Measurements from ENCODE around the gene RPS6KA5.

The RPS6KA5 gene

GRCh38 chr14:90849787-90850444 is 210.5 kb downstream of the RPS6KA5 start (continued):
- TF ChIP-seq, protein P1, sequence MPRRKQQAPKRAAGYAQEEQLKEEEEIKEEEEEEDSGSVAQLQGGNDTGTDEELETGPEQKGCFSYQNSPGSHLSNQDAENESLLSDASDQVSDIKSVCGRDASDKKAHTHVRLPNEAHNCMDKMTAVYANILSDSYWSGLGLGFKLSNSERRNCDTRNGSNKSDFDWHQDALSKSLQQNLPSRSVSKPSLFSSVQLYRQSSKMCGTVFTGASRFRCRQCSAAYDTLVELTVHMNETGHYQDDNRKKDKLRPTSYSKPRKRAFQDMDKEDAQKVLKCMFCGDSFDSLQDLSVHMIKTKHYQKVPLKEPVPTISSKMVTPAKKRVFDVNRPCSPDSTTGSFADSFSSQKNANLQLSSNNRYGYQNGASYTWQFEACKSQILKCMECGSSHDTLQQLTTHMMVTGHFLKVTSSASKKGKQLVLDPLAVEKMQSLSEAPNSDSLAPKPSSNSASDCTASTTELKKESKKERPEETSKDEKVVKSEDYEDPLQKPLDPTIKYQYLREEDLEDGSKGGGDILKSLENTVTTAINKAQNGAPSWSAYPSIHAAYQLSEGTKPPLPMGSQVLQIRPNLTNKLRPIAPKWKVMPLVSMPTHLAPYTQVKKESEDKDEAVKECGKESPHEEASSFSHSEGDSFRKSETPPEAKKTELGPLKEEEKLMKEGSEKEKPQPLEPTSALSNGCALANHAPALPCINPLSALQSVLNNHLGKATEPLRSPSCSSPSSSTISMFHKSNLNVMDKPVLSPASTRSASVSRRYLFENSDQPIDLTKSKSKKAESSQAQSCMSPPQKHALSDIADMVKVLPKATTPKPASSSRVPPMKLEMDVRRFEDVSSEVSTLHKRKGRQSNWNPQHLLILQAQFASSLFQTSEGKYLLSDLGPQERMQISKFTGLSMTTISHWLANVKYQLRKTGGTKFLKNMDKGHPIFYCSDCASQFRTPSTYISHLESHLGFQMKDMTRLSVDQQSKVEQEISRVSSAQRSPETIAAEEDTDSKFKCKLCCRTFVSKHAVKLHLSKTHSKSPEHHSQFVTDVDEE (CRISPR knock-in tag; IDR thresholded peaks at IDR 0.05), result no peak

GRCh38 chr14:90848944-90849731 is 211.3 kb downstream of the RPS6KA5 start:
- TF ChIP-seq TOX (CRISPR knock-in tag; IDR thresholded peaks at IDR 0.05; ENCODE audit: borderline replicate concordance) (no peak), OSR1 (CRISPR knock-in tag; IDR thresholded peaks at IDR 0.05) (no peak), ZFP30 (CRISPR knock-in tag; IDR thresholded peaks at IDR 0.05) (no peak), PPARA (CRISPR knock-in tag; IDR thresholded peaks at IDR 0.05; ENCODE audit: borderline replicate concordance) (no peak), CSDC2 (CRISPR knock-in tag; IDR thresholded peaks at IDR 0.05) (no peak), ZNF70 (CRISPR knock-in tag; IDR thresholded peaks at IDR 0.05) (no peak), PATZ1 (CRISPR knock-in tag; IDR thresholded peaks at IDR 0.05; ENCODE audit: borderline replicate concordance) (no peak), ZFP3 (CRISPR knock-in tag; IDR thresholded peaks at IDR 0.05) (no peak), TCF4 (CRISPR knock-in tag; IDR thresholded peaks at IDR 0.05; ENCODE audit: borderline replicate concordance) (no peak), ARNTL (CRISPR knock-in tag; IDR thresholded peaks at IDR 0.05; ENCODE audit: borderline replicate concordance, low read depth) (no peak), BACH2 (CRISPR knock-in tag; IDR thresholded peaks at IDR 0.05; ENCODE audit: borderline replicate concordance) (no peak), GLIS3 (CRISPR knock-in tag; IDR thresholded peaks at IDR 0.05) (no peak), ISL1 (CRISPR knock-in tag; IDR thresholded peaks at IDR 0.05) (no peak), ESRRG (CRISPR knock-in tag; IDR thresholded peaks at IDR 0.05) (no peak), ZC3H10 (CRISPR knock-in tag; IDR thresholded peaks at IDR 0.05) (no peak), ZNF565 (CRISPR knock-in tag; conservative IDR thresholded peaks at IDR 0.05; ENCODE audit: low read depth) (no peak)
- TF ChIP-seq, protein P2, sequence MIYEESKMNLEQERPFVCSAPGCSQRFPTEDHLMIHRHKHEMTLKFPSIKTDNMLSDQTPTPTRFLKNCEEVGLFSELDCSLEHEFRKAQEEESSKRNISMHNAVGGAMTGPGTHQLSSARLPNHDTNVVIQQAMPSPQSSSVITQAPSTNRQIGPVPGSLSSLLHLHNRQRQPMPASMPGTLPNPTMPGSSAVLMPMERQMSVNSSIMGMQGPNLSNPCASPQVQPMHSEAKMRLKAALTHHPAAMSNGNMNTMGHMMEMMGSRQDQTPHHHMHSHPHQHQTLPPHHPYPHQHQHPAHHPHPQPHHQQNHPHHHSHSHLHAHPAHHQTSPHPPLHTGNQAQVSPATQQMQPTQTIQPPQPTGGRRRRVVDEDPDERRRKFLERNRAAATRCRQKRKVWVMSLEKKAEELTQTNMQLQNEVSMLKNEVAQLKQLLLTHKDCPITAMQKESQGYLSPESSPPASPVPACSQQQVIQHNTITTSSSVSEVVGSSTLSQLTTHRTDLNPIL (CRISPR knock-in tag; IDR thresholded peaks at IDR 0.05; ENCODE audit: low read depth), result no peak
- TF ChIP-seq, protein P3, sequence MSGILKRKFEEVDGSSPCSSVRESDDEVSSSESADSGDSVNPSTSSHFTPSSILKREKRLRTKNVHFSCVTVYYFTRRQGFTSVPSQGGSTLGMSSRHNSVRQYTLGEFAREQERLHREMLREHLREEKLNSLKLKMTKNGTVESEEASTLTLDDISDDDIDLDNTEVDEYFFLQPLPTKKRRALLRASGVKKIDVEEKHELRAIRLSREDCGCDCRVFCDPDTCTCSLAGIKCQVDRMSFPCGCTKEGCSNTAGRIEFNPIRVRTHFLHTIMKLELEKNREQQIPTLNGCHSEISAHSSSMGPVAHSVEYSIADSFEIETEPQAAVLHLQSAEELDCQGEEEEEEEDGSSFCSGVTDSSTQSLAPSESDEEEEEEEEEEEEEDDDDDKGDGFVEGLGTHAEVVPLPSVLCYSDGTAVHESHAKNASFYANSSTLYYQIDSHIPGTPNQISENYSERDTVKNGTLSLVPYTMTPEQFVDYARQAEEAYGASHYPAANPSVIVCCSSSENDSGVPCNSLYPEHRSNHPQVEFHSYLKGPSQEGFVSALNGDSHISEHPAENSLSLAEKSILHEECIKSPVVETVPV (CRISPR knock-in tag; IDR thresholded peaks at IDR 0.05), result no peak
- TF ChIP-seq, protein P1 (CRISPR knock-in tag; IDR thresholded peaks at IDR 0.05), result no peak
- no peak for ATAC-seq
